HuH-7 (cell line): ENCODE data around the gene PHLDB1.
"Not testable (repeated sequence)": the region's sequence is repeated elsewhere in the genome, so short reads cannot be mapped to it uniquely, and the experiment has no call there.

Experiments
- DNase-seq: peaks from one replicate; pipeline ENCODE4 v3.0.0; 2011; ENCODE audit warnings: low spot score

The PHLDB1 gene

DNA sequence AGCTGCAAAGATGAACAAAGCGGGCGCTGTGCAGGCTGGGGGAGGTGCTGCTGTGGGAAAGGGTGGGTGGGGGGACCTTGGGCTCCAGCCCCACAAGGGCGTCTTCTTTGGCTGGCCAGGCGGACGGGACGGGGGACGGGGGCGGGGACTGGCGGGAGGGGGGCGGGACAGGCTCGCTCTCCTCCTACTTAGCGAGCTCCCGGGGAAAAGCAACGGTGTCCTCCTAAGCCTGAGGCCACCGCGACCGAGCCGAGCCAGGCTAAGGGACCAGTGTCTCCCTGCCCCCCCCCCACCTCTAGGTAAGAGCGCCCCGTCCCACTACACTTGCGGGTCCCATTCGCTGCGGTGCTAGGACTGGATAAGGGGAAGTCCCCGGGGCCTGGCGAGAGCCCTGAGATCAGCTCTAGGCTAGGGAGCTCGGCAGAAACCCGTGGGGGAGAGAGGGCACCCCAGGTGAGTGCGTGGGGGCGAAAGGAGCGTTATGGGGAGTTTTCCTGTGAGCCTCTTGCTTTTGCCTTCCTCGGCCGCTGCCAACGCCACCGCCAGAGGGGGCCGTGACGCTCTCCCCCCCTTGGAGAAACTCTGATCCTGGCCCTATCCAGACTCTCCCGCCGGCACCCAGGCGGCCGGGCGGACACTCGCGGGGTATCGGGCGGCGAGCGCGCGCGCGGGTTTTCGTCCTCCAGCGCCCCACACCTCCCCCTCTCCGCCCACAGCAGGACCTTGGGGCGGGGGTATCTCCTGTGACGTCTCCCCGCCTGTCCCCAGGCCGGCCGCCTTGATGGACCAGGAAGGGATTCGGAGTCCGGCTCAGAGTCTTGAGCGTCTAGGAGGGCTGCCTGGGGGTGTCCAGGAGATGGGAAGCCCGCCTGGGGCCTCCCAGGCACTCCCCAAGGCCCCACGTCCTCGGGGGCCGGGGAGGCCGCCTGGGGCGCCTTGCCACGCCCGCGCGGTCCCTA, at the start of gene PHLDB1:
Gene PHLDB1, plus strand, starts transcription at position 215 of the 959 bp plus-strand sequence. CDS start 6,222 bp downstream, outside the sequence.
- peak; percentile 68 for DNase-seq

DNA sequence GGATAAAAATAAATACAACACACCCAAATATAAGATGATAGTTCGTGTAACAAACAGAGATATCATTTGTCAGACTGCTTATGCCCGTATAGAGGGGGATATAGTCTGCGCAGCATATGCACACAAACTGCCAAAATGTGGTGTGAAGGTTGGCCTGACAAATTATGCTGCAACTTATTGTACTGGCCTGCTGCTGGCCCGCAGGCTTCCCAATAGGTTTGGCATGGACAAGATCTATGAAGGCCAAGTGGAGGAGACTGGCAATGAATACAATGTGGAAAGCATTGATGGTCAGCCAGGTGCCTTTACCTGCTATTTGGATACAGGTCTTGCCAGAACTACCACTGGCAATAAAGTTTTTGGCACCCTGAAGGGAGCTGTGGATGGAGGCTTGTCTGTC, 46.6 kb upstream of the PHLDB1 start:
- no peak for DNase-seq

DNA sequence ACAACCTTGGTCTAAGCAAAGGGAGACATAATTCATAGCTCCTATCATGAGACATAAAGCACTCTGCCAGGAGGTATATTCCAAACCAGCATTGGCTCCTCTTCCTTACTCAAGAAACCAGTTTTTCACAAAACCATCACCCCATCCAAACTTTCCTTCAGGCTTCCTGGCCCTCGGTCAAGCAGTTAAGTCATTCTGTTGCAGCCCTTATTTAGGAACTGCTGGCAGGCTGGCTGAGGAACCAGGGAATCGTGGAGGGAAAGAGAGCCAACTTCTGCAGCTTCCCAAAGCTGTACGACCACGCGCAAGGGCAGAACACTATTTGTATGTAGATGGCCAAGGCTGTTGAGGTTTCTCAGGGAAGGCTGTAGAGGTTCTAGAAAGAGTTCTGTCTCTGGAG, 42.4 kb upstream of the PHLDB1 start:
- no peak for DNase-seq

DNA sequence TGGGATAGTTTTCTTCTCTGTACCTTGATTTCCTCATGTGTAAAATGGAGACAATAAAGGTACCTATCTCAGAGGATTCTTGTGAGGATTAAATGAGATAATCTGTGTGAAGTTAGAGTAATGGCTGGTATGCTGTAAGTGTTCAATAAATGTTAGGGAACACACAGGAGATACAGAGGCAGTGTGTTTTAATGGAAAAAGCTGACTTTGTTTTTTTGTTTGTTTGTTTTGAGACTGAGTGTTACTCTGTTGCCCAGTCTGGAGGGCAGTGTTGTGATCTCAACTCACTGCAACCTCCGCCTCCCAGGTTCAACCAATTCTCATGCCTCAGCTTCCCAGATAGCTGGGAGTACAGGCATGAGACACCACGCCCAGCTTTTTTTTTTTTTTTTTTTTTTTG, 37.7 kb upstream of the PHLDB1 start:
- DNase-seq, result no peak

DNA sequence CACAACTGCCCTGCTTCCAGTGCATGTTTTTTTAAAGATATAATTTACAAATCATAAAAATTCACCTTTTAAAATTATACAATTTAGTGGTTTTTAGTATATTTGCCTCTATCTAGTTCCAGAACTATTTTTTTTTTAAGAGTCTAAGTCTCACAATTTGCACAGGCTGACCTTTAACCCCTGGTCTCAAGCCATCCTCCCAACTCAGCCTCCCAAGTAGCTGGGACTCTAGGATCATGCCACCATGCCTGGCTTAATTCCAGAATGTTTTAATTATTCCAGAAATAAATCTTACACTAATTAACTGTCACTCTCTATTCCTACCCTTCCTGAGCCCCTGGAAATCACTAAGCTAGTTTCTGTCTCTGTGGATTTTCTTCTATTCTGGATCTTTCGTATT, 36.6 kb upstream of the PHLDB1 start:
- DNase-seq, result no peak

DNA sequence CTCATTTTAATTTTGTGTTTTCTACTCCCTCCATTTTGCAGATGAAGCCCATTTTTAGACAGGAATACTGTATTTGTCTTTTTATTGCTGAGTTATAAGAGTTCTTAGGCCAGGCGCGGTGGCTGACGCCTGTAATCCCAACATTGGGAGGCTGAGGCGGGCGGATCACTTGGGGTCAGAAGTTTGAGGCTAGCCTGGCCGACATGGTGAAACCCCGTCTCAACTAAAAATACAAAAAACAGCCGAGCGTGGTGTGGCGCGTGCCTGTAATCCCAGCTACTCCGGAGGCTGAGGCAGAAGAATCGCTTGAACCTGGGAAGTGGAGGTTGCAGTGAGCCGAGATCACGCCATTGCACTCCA, 35.7 kb upstream of the PHLDB1 start:
- not testable (repeated sequence) for DNase-seq

DNA sequence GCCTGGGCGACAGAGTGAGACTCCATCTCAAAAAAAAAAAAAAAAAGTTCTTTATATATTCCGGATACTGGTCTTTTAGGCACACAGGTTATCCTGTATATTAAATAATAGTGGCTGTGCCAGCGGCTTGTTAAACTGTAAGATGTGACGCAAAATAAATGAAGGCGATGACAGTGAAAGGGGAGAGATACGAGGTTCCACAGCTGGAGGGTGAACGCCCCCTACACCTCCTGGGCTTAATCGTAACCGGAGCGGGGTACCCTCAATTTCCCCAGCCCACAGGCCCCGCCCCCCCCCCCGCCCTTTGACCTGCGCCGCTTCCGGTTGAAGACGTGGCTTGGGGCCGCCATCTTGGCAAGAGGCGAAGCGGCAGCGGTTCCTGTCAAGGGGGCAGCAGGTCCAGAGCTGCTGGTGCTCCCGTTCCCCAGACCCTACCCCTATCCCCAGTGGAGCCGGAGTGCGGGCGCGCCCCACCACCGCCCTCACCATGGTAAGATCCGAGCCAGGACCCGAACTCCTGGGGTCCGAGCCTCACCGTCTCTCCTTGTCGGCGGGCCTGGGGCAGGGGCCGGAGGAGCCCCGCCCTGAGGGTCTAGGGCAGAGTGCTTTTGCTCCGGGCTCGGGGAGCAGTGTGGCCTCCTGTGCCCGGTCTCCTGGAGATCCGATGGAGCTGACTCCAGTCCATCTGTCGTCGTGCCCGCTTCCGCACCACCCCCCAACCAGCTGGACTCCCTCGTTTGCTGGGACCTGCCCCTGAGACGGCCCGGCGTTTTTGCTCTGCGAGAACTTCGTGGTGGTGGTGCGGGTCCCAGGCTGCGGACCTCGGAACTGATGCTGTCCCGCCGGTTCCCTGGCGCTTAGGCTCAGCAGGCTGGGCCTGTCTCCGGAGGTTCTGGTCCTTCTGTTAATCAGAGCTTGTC, 35.1 kb upstream of the PHLDB1 start, which contains the start of gene ARCN1:
Gene ARCN1, plus strand, starts transcription at position 349 of the 920 bp plus-strand sequence. Its CDS starts 139 bp downstream, at position 488.
- peak; percentile 76 for DNase-seq

DNA sequence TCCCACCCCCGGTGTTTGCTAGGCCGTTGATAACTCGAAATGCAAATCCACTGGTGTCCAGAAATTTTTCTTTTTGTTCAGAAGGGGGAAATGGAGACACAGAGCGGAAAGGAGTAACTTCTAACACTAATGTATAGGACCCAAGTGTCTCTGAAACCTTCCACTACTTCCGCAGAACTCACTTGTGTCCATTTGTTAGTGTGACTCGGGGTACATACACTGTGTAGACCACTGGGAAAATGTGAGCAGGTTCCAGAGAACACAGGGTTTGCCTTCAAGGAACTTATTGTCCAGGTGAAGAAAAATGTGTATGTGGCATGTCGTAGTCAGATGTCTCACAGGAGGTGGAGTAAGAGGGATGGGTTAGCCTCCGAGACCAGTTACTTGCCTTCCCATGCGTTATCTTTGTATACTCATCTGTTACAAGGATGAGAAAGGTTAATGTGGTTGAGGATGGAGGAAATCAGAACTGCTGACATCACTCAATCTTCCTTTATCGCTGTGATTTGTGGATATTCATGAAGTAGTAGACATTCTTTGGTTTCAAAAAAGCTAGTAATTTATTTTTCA, 34.3 kb upstream of the PHLDB1 start:
- peak; percentile 10 for DNase-seq

DNA sequence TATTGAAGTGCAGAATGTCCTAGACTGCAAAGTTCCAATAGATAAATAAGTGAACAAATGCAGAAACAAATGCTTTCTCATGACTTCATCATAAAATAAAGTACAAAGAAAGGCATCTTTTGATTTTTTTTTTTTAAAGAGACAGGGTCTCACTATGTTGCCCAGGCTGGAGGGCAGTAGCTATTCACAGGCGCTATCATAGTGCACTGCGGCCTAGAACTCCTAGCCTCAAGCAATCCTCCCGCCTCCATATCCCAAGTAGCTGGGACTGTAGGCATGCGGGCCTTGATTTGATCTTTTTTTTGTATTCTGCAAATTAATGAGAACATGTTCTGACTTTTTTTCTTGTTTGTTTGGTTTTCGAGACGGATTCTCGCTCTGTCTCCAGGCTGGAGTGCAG, 32.8 kb upstream of the PHLDB1 start:
- DNase-seq, result no peak

DNA sequence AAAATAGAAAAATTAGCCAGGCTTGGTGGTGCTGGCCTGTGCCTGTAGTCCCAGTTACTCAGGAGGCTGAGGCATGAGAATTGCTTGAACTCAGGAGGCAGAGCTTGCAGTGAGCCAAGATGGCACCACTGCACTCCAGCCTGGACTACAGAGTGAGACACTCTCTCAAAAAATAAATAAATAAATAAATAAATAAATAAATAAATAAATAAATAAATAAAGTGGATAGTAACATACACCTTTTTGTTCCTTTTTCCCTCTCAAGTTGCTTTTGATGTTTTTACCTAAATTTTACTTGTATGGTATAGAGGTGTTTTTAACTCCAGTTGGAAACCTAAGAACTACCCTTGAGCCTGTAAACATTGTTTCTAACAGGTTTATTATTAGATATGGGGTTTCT, 29.4 kb upstream of the PHLDB1 start:
- not testable (repeated sequence) for DNase-seq

DNA sequence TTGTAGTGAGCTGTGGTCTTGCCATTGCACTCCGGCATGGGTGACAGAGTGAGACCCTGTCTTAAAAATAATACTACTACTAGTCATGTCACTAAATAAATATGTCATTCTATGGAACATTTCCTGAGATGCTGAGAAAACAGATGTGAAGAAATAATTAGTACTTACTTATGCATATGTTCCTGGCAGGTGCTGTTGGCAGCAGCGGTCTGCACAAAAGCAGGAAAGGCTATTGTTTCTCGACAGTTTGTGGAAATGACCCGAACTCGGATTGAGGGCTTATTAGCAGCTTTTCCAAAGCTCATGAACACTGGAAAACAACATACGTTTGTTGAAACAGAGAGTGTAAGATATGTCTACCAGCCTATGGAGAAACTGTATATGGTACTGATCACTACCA, 26.4 kb upstream of the PHLDB1 start:
- no peak for DNase-seq

DNA sequence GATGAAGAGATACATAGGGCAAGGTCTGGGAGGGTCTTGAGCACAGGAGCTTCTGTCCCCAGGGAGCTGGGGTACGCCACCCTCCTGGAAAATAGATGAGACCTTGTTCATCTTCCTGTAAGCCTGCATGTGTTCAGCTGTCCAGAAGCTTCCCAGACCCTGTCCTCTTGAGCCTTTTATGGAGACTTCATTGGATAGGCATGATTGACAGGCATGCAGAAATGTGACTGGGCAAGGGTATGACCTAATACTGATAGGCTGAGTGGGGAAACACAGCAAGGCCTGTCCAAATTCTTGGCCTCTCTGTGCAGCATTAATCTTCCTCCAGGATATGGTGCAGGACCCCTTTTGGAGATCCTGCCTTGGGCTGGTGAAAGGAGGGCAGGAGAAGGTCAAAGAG, 19.5 kb upstream of the PHLDB1 start:
- DNase-seq, result no peak

DNA sequence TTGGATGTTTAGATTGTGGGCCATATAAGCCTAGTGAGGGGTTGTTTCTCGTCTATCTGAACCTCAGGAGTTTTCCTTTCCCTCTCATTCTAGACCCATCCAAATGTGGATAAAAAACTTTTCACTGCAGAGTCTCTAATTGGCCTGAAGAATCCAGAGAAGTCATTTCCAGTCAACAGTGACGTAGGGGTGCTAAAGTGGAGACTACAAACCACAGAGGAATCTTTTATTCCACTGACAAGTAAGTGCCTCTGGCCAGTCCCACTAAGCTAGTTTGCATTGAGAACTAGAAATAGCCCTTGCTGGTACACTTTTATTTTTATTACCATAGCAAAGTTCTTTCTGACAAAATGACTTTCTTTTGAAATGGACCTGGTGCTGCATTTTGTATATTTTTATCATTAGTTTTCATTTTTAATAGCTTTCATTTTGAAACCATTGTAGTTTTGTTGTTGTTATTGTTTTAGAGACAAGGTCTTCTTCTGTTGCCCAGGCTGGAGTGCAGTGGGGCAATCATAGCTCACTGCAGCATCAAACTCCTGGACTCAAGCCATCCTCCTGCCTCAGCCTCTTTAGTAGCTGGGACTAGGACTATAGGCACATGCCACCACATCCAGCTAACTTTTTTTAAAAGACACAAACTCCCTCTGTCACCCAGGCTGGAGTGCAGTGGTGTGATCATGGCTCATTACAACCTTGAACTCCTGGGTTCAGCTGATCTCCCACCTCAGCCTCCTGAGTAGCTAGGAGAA, 14.6 kb upstream of the PHLDB1 start:
- no peak for DNase-seq

DNA sequence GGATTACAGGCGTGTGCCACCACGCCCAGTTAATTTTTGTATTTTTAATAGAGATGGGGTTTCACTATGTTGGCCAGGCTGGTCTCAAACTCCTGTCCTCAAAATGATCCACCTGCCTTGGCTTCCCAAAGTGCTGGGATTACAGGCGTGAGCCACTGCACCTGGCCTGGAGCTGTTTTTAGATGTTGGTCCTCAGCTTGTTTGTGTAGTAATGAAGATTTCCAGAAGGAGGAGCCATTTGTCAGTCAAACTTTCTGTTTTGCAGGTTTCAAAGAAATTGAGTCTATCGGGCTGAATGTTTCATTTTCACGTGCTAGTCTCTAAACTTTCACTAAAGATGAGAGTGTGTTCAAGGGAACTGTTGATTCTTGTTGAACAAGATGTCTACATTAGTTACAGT, 12.4 kb upstream of the PHLDB1 start:
- DNase-seq, result not testable (repeated sequence)

DNA sequence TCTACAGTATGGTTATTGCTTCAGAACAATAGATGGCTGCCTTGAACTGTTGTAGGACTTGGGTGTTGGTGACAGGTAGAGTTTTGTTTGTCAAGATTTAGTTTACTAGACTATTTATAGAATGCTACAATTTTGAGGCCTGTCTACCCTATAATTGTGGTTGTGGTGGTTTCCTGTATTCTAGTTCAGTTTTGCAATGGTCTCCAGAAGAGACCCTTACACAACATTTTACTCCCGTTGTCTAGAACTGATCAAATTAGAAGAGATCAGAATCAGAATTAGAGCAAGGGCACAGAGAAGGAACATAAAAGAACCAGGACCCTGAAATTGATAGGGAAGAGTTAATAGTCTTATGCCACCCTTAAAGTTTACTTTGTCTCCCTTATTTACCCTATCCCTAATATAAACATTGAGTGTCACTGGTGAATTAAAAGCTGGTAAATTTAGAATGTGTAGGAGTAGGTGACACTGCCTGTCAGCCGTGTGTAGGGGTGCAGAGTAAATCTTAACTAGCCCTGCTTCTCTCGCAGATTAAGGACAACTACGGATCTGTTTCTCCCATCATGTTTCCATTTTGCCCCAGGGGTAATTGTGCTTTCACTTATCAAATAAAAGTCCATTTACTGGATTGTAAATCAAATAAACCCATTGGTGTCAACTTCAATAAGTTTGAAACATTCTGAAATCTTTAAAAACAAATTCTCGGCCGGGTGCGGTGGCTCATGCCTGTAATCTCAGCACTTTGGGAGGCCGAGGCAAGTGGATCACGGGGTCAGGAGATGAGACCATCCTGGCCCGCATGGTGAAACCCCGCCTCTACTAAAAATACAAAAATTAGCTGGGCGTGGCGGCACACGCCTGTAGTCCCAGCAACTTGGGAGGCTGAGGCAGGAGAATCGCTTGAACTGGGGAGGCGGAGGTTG, 10.9 kb upstream of the PHLDB1 start:
- DNase-seq, result no peak

DNA sequence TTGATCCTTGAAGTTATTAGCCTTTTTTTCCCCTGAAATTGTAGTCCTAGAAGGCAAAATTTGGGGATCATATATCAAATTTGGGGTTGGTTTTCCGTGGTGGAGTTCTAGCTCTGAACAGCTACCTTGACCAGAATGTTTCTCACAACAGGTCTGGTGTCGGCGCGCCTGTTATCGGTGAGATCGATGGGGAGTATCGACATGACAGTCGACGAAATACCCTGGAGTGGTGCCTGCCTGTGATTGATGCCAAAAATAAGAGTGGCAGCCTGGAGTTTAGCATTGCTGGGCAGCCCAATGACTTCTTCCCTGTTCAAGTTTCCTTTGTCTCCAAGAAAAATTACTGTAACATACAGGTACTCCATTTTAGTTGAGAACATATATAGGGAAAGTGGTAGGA, 9.9 kb upstream of the PHLDB1 start:
- no peak for DNase-seq

DNA sequence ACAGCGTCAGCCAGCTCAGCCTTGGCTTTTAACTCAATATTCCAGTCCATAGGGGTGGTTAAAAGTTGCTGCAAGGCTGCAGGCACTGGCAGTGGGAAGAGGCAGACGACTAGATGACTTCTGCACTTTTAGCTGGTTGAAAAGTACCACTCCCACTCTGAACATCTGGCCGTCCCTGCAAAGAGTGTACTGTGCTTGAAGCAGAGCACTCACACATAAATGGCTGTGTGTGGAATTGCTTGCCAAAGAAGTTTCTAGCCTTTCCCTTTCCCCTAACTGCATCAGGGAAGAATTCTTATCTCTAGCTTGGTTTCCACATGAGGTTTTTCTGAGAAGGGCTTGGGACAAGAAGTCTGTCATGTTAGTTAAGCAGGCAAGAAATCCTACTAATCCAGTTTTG, 5.1 kb upstream of the PHLDB1 start:
- DNase-seq, result no peak

DNA sequence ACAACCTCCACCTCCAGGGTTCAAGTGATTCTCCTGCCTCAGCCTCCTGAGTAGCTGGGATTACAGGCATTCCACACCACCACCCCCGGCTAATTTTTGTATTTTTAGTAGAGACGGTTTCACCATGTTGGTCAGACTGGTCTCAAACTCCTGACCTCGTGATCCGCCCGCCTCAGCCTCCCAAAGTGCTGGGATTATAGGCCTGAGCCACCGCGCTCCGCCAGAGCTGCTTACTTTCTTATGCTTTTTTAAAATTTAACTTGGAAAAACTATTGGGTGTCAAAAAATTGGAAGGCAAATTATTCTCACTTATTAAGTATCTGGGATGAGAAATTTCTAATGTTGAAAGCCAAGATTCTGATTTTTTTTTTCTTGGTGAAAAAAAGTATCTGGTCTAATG, 3.7 kb upstream of the PHLDB1 start:
- DNase-seq, result not testable (repeated sequence)

DNA sequence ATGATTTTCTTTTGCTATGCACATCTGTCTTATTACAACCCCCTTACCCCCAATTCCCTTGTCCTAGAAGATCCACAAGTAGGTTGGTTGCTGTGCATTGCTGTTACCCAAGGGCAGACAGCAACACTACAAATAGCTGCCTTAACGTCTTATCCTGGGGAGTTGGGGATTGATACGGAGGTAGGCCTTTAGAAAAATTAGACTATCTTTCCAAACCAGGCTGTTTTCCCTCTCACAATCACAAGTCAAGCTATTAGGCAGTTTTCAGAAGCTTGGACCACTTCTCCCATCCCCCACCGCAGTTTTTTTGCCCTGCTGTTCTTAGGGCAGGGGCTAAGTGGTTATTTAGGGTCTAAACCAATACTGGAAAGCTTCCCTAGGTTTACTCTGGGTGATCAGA, 2.8 kb upstream of the PHLDB1 start:
- no peak for DNase-seq

DNA sequence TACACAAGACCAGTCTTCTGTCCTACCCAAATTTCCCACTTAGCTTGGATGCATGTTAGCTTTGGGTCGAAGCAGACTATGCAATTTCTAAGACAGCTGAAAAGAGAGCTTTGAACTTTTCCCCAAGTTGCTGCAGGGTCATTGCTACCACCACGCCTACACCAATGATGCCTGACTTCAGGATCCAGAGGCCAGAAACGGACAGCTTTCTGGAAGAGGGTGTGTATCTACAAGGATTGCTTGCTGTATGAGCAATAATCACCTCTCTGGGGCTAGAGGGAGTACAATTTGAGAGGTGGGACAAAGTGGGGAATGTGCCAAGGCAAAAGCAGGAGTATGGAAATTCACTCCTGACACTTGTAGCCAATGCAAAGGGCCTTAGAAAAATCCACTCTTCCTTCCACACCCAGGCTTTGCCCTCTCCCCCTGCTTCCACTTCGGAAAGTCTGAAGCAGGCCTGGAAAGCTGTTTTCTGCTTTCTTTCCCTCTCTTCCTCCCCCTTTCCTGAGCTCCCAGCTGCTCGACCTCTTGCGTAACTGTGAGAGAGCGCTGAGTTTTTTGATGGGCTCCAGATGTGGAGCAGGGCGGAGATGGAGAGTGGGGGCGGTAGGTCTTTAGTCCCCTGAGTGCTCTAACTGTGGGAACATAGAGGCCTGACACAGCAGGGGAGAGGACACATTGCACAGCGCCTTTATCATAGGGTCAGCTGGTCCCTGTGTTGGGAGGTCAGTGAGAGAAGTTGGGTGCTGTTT, 2.1 kb upstream of the PHLDB1 start:
- DNase-seq, result no peak
